GM18517 (cell line): ENCODE data around the gene ANKRD2.

Source experiments
- ATAC-seq: cut with Tn5 transposase; IDR thresholded peaks from one replicate; pipeline ENCODE4 v1.9.1; 2021; ENCODE audit warnings: mild to moderate bottlenecking, moderate library complexity; ENCODE audit not compliant: unreplicated experiment

Gene ANKRD2

DNA sequence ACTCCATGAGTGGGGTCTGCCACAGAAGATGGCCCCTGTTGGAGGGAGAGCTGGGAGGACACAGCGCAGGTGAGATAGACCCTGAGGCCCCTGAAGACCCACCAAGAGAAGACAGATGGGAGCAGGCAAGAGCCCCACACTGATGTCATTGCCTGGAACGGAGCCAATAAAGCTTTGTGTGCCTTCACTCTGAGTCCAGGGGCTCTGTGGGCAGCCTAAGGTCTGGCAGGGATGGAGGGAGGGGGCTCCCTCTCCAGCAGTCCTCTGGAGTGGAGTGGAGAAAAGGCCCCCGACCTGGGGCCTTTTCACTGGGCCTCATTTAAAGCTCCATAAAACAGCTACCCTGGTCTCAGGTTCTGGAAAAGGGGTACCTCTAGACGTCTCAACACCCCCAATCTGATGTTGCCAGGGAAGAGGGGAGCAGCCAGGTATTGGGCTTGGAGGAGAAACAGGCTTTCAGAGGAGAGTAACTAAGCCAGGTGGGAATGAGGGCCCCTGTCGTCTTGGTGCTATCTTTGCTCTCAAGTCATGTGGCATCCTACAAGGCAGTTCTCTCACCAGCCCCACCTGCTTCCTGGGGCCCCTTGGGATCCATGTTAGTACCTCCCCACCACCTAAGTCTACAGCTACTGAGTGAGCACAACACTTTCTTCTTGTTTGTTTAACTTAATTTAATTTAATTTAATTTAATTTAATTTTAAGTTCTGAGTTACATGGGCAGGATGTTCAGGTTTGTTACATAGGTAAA lies 18.3 kb downstream of the ANKRD2 start:
- no peak for ATAC-seq

DNA sequence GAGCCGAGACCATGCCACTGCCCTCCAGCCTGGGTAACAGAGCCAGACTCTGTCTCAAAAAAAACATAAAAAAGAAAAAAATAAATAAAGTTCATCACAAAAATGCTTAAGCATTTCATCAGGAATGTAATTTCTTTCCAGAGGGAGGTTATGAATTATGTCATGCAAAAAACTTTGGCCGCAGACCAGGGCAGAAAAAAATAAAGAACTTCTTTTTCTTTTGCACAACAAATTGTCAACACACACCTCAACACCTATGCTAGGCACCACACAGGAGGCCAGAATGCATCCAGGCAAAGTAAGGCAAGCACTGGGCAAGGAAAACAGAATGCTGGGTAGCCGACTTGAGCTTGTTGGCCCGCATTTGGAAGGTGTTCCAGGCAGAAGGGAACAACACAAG lies 20.8 kb downstream of the ANKRD2 start:
- no peak for ATAC-seq

DNA sequence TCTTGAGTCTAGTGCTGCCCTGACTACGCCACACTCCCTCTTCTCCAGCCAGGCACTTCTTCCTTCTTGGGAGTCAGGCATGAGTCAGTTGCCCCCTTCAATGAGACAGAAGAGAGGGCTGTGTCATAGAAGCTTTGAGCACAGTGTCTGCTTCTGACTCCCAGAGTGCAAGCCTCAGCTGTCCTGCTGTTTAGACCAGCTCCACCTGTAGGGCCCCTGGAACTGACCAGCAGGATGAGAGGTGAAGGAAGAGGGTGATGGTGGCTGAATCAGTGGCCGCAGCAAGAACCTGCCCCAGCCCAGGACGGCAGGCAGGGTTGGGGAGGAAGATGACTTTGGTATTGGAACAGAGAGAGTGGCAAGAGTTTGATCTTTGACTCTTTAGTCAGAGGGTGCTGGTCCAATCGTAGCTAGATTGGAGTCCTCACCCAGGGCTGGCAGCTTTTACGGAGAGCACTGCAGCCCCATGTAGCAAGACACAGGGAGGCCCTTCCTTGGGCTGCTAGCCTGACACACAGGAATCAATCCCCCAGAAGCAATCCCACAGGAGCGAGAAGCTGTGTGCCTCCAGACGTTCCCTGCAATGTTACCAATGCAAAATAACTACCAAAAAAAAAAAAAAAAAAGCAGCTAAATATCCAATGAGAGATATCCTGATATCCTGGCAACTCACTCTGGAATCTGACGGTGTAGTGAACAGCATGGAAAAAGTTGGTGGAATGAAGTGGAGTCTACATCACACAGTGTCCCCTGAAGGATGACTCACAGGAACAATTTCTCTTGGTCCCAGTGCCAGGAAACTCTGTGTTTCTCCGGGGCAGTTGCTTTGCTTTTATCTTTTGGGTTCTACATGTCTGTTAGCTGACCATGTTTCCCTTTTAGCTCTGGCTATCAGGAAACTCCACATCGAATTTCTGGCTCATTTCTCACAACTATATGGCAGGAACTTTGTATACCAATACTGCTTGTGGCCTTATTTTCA lies 23.8 kb downstream of the ANKRD2 start:
- no peak for ATAC-seq

DNA sequence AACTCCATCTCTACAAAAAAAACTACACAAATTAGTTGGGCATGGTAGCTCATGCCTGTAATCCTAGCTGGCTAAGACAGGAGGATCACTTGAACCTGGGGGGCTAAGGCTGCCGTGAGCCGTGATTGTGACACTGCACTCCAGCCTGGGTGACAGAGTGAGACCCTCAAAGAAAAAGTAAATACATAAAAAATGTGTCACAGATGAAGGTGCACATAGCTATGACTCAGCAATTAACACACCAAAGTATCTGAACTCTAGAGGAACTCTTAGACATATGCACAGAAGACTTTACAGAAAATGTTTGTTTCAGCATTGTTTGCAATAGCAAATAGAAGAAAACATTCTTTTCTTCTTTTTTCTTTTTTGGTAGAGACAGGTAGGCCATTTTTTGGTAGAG lies 25.2 kb downstream of the ANKRD2 start:
- no peak for ATAC-seq

DNA sequence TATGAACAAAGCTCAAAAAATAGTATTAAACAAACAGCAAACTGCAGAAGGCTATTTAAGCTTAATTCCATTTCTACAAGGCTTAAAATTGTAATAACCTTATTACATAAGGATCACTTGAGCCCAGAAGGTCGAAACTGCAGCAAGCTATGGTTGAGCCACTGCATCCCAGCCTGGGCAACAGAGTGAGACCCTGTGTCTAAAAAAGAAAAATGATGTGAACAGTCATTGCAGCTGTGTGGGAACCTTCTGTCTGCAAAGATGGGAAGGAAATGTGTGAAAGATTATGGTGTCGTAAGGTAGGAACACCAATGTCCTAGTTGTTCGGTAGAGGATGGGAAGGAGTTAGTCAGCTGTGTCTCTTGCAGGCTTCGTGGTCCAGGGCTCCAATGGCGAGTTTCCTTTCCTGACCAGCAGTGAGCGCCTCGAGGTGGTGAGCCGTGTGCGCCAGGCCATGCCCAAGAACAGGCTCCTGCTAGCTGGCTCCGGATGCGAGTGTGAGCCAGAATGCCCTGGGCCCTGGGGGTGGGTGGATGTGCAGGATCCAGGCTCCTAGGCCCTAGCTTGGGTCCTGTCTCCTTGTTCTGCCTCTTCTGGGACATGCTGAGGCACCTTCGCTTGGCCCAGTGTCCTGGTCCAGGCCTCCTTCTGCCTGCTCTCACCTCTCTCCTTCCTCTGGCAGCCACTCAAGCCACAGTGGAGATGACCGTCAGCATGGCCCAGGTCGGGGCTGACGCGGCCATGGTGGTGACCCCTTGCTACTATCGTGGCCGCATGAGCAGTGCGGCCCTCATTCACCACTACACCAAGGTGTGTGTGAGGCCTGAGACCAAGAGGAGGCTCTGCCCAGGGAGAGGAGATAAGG lies 26.1 kb downstream of the ANKRD2 start:
- ATAC-seq: no peak

- no peak for ATAC-seq
Observed at GRCh38 chr10:97599272-97599619, 26.7 kb downstream of the ANKRD2 start.

DNA sequence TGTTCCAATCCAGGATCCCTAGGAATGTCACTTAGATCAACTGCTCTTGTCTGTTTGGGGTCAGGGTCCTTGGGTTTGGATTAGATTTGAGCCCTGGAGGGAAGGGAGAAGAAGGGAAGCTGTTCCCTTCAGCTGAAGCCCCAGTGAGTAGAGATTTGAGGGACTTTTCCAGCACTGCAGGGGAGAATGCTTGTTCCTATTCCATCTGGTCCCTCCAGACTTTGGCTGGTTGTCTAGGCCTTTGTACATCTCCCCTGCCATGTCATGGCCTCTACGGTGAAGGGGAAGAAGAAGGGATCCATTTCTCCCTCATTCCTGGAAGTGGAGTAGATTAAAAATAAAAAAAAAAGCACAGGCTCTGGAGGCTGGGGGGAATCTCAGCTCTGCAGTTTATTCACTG lies 28.0 kb downstream of the ANKRD2 start:
- no peak for ATAC-seq

- ATAC-seq: no peak
Observed at GRCh38 chr10:97601268-97602215, 29.0 kb downstream of the ANKRD2 start.

- no peak for ATAC-seq
Observed at GRCh38 chr10:97607095-97607636, 34.6 kb downstream of the ANKRD2 start.

DNA sequence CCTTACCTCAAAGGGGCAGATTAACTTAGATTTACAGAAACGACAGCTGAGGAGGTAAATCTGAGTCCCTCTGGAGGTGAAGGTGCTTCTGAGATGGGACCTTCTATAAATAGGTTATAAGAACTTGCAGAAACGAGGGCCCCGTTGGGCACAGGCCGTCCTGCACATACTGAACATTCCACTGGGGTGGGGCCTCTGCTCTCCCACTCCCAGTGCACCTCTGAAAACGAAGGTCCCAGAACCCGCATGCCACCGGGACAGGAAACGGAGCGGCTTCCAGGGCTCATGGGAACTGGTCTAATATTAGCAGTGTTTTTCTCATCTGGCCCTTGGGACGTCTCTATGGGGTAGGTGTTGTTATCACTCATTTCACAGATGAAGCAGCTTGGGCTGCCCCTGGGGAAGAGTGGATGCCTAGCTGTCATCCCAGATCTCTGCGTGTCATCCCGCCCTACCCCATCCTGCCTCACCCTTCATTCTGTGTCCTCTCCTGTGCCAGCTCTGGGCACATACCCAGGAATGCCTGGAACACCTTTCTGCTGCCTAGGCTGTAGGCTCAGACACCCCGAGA lies 36.5 kb downstream of the ANKRD2 start:
- ATAC-seq: no peak

GRCh38 chr10:97611473-97611872 lies 38.9 kb downstream of the ANKRD2 start:
- ATAC-seq: no peak

DNA sequence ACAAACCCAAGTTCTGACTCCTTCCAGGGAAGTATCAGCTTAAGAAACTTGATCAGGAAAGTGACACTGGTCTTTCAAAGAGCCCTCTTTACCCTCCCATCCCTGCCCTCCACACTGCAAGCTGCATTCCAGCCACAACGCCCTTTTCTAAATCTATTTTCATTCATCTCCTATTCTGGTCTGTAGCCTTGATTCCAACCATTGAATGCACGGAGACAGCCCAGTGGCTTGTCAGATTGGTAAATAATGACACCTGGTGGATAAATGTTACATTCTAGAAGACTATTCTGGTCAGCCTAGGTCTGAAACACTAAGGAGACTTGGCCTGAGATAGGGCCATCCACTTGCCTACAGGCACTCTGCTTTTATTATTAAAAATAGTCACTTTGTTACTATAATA lies 39.8 kb downstream of the ANKRD2 start:
- ATAC-seq: no peak

- ATAC-seq: no peak
Observed at GRCh38 chr10:97618285-97618684, 45.7 kb downstream of the ANKRD2 start.

DNA sequence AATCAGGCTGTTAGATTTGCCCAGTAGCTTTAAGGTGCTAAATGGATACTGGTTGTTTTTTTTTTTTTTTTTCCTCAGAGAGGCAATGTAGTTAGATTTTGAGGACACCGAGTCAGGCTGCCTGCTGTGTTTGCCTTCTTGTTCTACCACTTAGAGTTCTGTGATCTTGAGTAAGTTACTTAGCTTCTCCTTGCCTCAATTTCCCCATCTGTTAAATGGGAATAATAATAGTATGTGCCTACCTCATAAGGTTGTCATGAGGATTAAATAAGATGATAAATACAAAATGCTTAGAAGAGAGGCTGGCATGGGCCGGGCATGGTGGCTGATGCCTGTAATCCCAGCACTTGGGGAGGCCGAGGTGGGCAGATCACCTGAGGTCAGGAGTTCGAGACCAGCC lies 46.2 kb downstream of the ANKRD2 start:
- no peak for ATAC-seq

- ATAC-seq: no peak
Observed at GRCh38 chr10:97623277-97623676, 50.7 kb downstream of the ANKRD2 start.

- ATAC-seq: no peak
Observed at GRCh38 chr10:97627731-97628130, 55.2 kb downstream of the ANKRD2 start.

DNA sequence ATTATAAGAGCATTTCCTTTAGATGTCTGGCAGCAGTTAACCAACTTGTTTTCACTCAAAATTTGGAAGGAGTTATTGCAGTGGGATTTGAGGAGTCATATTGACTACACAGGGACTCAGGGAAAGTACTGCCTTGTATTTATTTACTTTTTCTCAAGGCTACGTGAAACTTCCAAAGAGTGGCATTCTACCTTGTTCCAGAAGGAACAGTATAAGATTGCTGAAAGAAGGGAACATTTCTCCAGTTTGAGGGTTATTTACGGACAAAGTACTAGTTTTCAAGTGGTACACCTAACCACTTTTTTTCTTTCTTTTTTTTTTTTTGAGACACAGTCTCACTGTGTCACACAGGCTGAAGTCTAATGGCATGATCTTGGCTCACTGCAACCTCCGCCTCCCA lies 55.6 kb downstream of the ANKRD2 start:
- no peak for ATAC-seq

DNA sequence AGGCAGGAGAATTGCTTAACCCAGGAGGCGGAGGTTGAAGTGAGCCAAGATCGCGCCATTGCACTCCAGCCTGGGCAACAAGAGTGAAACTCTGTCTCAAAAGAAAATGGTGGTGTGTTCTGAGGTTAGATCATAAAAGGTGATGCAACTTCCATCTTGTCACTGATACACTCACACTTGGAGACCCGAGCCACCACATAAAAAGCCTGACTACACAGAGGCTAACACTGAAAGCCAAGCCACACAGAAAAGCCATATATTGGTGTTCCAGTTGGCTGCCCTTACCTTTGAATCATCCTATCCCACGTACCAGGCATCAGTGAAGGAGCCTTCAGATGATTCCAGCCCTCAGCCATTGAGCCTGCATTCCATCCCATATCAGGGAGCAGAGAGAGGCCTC lies 56.7 kb downstream of the ANKRD2 start:
- ATAC-seq: no peak

DNA sequence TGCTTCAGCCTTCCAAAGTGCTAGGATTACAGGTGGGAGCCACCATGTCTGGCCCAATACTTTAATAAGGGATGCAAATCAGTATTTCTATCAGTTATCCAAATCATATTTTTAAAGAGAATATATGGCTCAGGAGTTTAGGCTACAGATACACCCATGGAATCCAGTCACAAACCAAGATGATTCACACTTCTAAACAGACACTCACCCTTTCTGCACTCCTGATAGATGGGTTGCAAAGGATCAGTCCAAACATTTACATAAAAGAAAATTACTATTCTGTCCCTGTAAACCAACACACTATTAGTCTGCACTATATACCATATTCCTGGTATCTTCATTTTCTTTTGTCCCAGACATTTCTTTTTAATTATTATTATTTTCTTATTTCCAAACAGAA lies 58.5 kb downstream of the ANKRD2 start:
- ATAC-seq: no peak
